Ammon's horn (tissue), 1 donor: ENCODE results near the gene FAM168B.
"Not testable (repeated sequence)": the region's sequence is repeated elsewhere in the genome, so short reads cannot be mapped to it uniquely, and the experiment has no call there.

Source experiments
- DNase-seq: peaks from one replicate; pipeline ENCODE4 v3.0.0-alpha.2; 2016; ENCODE audit warnings: low spot score

FAM168B gene

GRCh38 chr2:131094463-131095281 lies 1.4 kb upstream of the FAM168B start:
- DNase-seq, result no peak

DNA sequence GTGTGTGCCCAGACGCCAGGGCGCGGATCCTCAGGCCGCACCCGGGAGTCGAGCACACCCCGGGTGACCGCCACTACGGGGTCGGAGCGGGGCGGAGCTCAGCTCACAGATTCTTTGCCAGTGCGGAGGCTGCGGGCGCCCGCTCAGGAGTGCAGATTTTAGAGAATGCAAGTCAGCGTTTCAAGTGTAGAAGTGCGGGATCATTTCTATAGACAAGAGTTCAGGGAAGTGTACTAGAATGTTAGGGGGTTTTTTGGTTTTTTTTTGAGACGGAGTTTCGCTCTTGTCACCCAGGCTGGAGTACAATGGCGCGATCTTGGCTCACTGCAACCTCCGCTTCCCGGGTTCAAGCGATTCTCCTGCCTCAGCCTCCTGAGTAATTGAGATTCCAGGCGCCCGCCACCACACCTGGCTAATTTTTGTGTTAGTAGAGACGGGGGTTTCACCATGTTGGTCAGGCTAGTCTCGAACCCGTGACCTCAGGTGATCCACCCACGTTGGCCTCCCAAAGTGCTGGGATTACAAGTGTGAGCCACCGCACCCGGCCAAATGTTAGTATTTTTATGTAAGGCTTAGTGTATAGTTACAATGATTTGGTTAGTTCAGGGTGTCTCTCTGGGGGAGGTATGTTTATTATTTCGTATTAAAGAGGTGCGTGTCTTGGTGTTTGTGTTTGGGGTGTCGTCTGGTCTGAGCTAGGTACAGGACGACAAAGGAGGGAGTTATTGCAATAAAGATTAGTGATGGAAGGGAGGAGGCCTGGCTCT lies 619 bp upstream of the FAM168B start:
- DNase-seq, result peak; percentile 81

GRCh38 chr2:131092458-131093005 lies 728 bp downstream of the FAM168B start:
- DNase-seq, result no peak

DNA sequence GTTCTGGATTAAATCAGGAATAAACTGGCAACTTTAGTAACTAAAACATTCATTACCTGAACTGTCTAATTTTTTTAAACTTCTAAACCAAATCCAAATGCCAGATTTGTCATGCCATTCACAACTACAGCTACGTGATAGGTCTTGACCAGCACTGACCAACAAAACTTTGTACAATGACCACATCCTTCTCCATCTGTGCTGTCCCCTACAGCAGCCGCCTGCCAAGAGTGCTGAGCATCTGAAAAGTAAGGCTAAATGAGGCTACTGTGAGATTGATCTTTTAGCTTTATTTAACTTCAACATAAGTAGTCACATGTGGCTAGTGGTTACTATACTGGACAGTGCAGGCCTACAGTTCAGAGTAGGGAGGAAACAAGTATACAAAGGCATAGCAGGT lies 7.6 kb downstream of the FAM168B start:
- no peak for DNase-seq

- DNase-seq, result peak; percentile 56
Observed at GRCh38 chr2:131081190-131081589, 12.1 kb downstream of the FAM168B start.

DNA sequence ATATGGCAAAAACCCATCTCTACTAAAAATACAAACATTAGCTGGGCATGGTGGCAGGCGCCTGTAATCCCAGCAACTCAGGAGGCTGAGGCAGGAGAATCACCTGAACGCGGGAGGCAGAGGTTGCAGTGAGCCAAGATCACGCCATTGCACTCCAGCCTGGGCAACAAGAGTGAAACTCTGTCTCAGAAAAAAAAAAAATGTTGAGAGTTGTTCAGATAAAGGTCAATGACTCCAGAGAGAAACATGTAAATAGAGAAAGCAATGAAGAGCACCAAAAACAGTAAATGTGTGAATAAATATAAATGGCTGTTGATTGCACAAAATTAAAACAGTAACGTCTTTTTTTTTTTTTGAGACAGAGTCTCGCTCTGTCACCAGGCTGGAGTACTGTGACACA lies 13.3 kb downstream of the FAM168B start:
- DNase-seq, result not testable (repeated sequence)

- no peak for DNase-seq
Observed at GRCh38 chr2:131077966-131078365, 15.3 kb downstream of the FAM168B start.

GRCh38 chr2:131077182-131077846 lies 15.9 kb downstream of the FAM168B start:
- DNase-seq, result no peak

GRCh38 chr2:131076707-131077106 lies 16.6 kb downstream of the FAM168B start:
- no peak for DNase-seq

- DNase-seq, result not testable (repeated sequence)
Observed at GRCh38 chr2:131075578-131075977, 17.7 kb downstream of the FAM168B start.

DNA sequence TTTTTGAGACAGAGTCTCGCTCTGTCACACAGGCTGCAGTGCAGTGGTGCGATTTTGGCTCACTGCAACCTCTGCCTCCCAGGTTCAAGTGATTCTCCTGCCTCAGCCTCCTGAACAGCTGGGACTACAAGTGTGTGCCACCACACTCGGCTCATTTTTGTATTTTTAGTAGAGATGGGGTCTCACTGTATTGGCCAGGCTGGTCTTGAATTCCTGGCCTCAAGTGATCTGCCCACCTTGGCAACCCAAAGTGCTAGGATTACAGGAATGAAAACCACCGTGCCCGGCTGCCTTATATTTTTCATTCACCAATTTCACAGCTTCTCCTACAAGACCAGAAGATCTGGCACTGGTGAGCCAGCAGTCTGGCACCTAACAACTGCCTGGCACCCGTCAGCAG lies 25.1 kb downstream of the FAM168B start:
- not testable (repeated sequence) for DNase-seq

- no peak for DNase-seq
Observed at GRCh38 chr2:131067465-131068125, 25.7 kb downstream of the FAM168B start.

DNA sequence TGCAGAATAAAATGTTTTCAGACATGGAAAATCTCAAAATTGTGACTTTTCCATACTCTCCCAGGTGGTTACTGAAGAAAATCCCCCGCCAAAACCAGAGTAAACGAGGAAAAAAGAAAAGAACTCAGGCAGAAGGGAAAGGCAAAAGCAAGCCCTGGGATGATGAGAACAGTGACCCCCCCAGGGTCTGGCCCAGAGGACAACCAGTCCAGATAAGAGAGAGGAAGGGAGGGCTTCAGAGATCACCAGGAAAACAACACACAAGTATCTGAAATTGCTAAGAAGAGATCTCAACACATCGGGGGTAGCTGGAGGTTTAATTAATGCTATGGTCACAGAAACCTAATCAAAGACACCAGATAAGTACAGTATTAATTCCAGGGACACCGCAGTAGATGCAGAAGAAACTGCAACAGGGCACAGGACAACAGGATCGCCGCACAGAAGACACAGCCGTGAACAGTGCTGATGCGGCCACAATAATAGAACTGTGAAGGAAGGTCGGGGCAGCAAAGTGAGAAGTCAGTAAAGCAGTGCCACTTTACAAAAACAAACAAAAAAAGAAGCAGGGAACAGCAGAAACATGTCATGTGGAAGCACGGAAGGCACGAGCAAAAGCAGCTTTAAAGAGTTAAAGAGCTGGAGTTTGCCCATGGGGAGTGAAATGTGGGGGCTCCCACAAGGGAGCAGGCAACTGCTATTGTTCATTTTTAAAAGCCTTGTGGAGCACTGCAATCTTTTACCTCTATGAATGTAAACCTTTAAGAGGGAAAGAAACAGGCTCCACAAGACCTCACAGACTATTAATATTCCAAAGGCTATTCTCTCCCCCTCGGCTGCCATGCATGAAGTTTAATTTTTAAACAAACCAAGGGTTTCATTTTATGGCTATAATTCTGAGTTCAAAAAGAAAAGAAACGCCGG lies 28.4 kb downstream of the FAM168B start:
- DNase-seq, result no peak

- no peak for DNase-seq
Observed at GRCh38 chr2:131063501-131064283, 29.6 kb downstream of the FAM168B start.

DNA sequence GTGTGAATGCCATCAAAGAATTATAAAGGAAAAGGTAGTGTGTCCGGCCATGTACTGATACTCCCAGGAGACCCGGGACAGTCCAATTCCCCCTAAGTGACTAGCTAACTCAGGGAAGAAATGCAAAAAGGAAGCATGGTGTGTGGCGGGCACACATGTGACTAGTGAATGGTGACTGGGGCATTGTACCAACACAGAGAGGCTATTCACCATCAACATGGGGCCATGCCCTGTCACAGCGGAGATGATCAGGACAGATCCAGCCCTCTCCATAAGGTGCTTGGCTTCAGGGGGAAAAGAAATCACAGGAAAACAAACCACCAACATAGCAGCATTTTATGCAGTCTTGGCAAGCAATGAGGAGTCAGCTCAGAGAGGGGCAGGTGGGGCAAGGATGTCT lies 34.3 kb downstream of the FAM168B start:
- DNase-seq, result peak; percentile 92

DNA sequence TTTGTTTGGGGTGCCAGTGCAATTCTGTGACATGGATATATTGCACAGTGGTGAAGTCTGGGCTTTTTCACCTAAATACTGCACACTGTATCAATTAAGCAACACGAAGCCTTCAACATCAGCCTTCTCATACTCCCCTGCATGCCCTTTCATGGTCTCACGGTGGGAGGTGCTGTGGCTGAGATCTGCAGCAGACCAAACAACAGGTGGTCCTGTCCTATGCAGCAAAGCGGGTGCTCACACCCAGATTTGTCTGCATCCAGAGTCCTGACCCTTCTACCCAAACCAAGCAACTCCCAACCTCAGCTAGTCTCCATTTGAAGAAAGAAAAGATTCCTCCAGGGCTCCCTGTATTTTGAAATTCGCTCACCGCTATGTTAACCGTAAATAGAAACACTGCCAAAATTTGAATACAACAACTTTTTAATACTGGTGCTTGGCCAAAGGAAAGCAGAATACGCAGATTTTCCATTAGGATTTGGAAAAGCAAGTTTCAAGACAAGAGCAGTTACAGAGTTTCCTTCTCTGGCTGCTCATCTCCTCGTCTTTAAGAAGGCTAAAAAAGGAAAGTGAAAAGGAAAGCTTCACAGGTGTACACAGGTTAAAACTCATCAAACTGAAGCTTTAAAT lies 34.9 kb downstream of the FAM168B start:
- no peak for DNase-seq

- DNase-seq, result no peak
Observed at GRCh38 chr2:131056932-131057287, 36.4 kb downstream of the FAM168B start.

GRCh38 chr2:131056204-131056931 lies 36.9 kb downstream of the FAM168B start:
- peak; percentile 78 for DNase-seq
